HepG2 (cell line): ENCODE data around the gene PRDM7. TPM values are rescaled to one million over a fixed set of nuclear protein-coding genes. Genes with fewer than 3 reads are reported as not detected.
"Not testable (repeated sequence)": the region's sequence is repeated elsewhere in the genome, so short reads cannot be mapped to it uniquely, and the experiment has no call there.

ENCODE experiments used
- ATAC-seq: fragments of 200-7000 bp; cut with Tn5 transposase; 3 replicates; pipeline ENCODE4 v1.9.1; 2020; ENCODE audit warnings: mild to moderate bottlenecking, moderate library complexity
- BruUV-seq: library from RNA; stranded (reverse); fragments of 400-500 nt; replicated peaks from 2 replicates; lab custom pipeline; 2021; lab: Mats Ljungman, UMichigan
- CTCF ChIA-PET: fragments of 300-600 bp; formaldehyde crosslinking; extraction: SDS; loops from one replicate; lab custom pipeline; 2021; ENCODE audit warnings: low total read pairs, inconsistent platforms, low intra/inter-chr PET ratio; lab: Yijun Ruan, JAX
- POLR2A ChIA-PET: fragments of 350-600 bp; sonication (Branson Sonifier 250); formaldehyde crosslinking; loops from one replicate; lab custom pipeline; 2020; ENCODE audit warnings: antibody characterized with exemption, inconsistent platforms; lab: Yijun Ruan, JAX
- DNase-seq: peaks from one replicate; pipeline ENCODE4 v3.0.0-alpha.2; 2015; ENCODE audit warnings: low spot score
- FAIRE-seq: peaks from 3 replicates; lab custom pipeline; 2011; peaks lifted over from hg19 to GRCh38; lab: Jason Lieb, UNC
- H2AFZ ChIP-seq: one replicate; pipeline ENCODE4 v1.6.1; 2011; ENCODE audit warnings: low read length, inconsistent platforms
- H3K27ac ChIP-seq: fragments of 300-600 bp; 3 replicates; pipeline ENCODE4 v1.8.0; 2011; ENCODE audit warnings: mixed run types, mild to moderate bottlenecking, mixed read lengths, low read length, inconsistent platforms; ENCODE audit not compliant: insufficient read depth; ENCODE audit errors: extremely low read length
- H3K27me3 ChIP-seq, 2 experiments: fragments of 200-600 bp in 1 of 2; 2 replicates in 1 of 2; 3 replicates in 1 of 2; pipeline versions ENCODE4 v1.6.0 to v1.8.0; 2011; ENCODE audit warnings: low read length in 2 of 2, mild to moderate bottlenecking in 2 of 2, moderate library complexity in 2 of 2, inconsistent platforms in 1 of 2; ENCODE audit not compliant: insufficient read depth in 2 of 2, control insufficient read depth in 1 of 2
- H3K36me3 ChIP-seq, 2 experiments: fragments of 200-600 bp in 1 of 2; replicated peaks in 1 of 2; 2 replicates in 1 of 2; 3 replicates in 1 of 2; pipeline versions ENCODE4 v1.5.1 to v1.8.0; 2011; ENCODE audit warnings: low read length in 2 of 2, inconsistent platforms in 1 of 2; ENCODE audit not compliant: insufficient read depth in 2 of 2, control insufficient read depth in 1 of 2
- H3K4me1 ChIP-seq: 2 replicates; pipeline ENCODE4 v1.5.1; 2012; ENCODE audit warnings: low read length, inconsistent platforms; ENCODE audit not compliant: insufficient read depth
- H3K4me2 ChIP-seq: 2 replicates; pipeline ENCODE4 v1.6.0; 2011; ENCODE audit warnings: low read depth, low read length, inconsistent platforms
- H3K4me3 ChIP-seq, 3 experiments: fragments of 200-600 bp in 1 of 3; sonication (generic), shearing (Covaris generic) in 1 of 3; replicated peaks in 1 of 3; 2 replicates each; pipeline ENCODE4 v1.5.1; 2011 to 2016; ENCODE audit warnings: low read length in 3 of 3, inconsistent platforms in 2 of 3, low read depth in 2 of 3, mild to moderate bottlenecking in 2 of 3, control low read depth in 1 of 3, mixed read lengths in 1 of 3; ENCODE audit not compliant: insufficient read depth in 1 of 3
- H3K79me2 ChIP-seq: one replicate; pipeline ENCODE4 v1.6.1; 2011; ENCODE audit warnings: low read length, inconsistent platforms; ENCODE audit not compliant: insufficient read depth
- H3K9ac ChIP-seq: 2 replicates; pipeline ENCODE4 v1.6.0; 2011; ENCODE audit warnings: mild to moderate bottlenecking, low read depth, low read length, inconsistent platforms; ENCODE audit not compliant: insufficient read depth
- H3K9me3 ChIP-seq: 2 replicates; pipeline ENCODE4 v1.5.1; 2012; ENCODE audit warnings: mild to moderate bottlenecking, low read length
- H4K20me1 ChIP-seq: 2 replicates; pipeline ENCODE4 v1.6.0; 2011; ENCODE audit warnings: inconsistent platforms, mild to moderate bottlenecking, low read length, moderate library complexity; ENCODE audit not compliant: insufficient read depth
- WGBS: methylation state at CpG from one replicate; pipeline ENCODE4 v1.1.6; 2017; ENCODE audit warnings: low lambda C conversion rate; 5-methylcytosine and 5-hydroxymethylcytosine counted together
- in situ Hi-C: cut with HindIII; loops from 2 replicates; pipeline ENCODE4 v1.10.0; 2017; ENCODE audit warnings: low pct_unique_long_range_greater_than_20kb; ENCODE audit not compliant: extremely low pct_ligation_motif_present
- intact Hi-C: fragments of 100-400 bp; cut with micrococcal nuclease; formaldehyde crosslinking; loops from one replicate; pipeline ENCODE4 v1.10.0; 2022; ENCODE audit not compliant: unreplicated experiment
- polyA plus RNA-seq, 8 experiments: library from polyadenylated mRNA; depleted of rRNA in 3 of 8; stranded (reverse) in 7 of 8; unstranded in 1 of 8; fragments of >200 nt; fragmentation: Illumina TruSeq in 4 of 8; extraction: Trizol in 4 of 8; gene quantifications; 2 replicates each; pipeline versions ENCODE4 v1.2.1 to v1.2.3, GENCODE V29; 2011 to 2016; ENCODE audit warnings: low read depth in 4 of 8, missing spikeins in 1 of 8, mixed read lengths in 1 of 8; ENCODE audit not compliant: insufficient read depth in 1 of 8
- total RNA-seq, 5 experiments: library from RNA; depleted of rRNA; stranded (reverse); fragments of >200 nt; fragmentation: Illumina TruSeq; extraction: Trizol; gene quantifications; 2 replicates each; pipeline ENCODE4 v1.2.3, GENCODE V29; 2016; ENCODE audit warnings: low read depth in 1 of 5
- TF ChIP-seq, protein P1 (sequence below), 2 experiments: sonication (generic) in 1 of 2; formaldehyde crosslinking in 1 of 2; IDR thresholded peaks; 2 replicates each; pipeline versions ENCODE4 v1.5.1 to v1.6.1; 2011 to 2020; ENCODE audit warnings: borderline replicate concordance in 1 of 2, low read depth in 1 of 2, low read length in 1 of 2, mild to moderate bottlenecking in 1 of 2, missing genetic modification reagents in 1 of 2, moderate library complexity in 1 of 2

The PRDM7 gene
- total and polyA plus RNA-seq, 2 of the 13 experiments (the other 11 are each of a cell fraction or from before 2014, with no cell fraction given) = not detected

DNA sequence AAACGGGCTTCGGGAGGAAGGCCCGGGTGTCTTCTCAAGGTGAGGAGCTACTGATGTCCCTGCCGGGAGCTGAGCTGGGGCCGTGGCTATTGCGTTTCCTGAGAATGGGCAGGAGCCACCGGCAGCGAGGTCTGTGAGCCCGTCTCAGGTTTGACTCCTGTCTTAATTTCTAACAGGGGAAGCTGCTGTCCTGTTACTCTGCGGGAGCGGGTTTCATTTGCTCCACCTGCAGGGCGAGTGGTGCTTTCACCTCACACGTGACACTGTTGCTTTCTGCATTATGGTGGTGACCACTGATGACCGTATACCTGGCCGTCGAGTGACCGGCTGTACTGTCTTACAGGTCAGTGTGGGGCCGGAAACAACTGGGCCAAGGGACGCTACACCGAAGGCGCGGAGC lies 17.7 kb upstream of the PRDM7 start:
- H2AFZ ChIP-seq, ATAC-seq, BruUV-seq, H3K36me3 ChIP-seq, CTCF ChIA-PET, H3K4me1 ChIP-seq, H3K27ac ChIP-seq, H3K9ac ChIP-seq, H3K4me2 ChIP-seq, H3K9me3 ChIP-seq, H3K4me3 ChIP-seq, POLR2A ChIA-PET, DNase-seq, intact Hi-C loops, in situ Hi-C loops, H3K79me2 ChIP-seq, FAIRE-seq, H3K27me3 ChIP-seq, H4K20me1 ChIP-seq: not testable (repeated sequence)
- WGBS = 61% methylated on average over 22 of the region's 22 CpGs
- TF ChIP-seq, protein P1, sequence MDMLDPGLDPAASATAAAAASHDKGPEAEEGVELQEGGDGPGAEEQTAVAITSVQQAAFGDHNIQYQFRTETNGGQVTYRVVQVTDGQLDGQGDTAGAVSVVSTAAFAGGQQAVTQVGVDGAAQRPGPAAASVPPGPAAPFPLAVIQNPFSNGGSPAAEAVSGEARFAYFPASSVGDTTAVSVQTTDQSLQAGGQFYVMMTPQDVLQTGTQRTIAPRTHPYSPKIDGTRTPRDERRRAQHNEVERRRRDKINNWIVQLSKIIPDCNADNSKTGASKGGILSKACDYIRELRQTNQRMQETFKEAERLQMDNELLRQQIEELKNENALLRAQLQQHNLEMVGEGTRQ (IDR thresholded peaks at IDR 0.05; ENCODE audit: low read depth, low read length) = peak; percentile 9; the same call in 1 of the 2 replicates
- TF ChIP-seq, protein P1 (CRISPR knock-in tag; IDR thresholded peaks at IDR 0.05; ENCODE audit: borderline replicate concordance) = not testable (repeated sequence)

DNA sequence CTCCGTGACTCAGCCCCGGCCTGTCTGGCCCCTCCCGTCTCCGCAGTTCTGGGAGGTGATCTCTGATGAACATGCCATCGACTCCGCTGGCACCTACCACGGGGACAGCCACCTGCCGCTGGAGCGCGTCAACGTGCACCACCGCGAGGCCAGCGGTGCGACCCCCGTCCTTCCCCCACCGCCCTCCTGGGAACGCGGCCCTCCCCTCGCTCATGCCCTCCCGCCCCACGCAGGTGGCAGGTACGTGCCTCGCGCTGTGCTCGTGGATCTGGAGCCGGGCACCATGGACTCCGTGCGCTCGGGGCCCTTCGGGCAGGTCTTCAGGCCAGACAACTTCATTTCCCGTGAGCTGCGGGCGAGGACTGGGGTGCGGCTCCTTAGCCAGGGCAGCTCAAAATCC lies 17.2 kb upstream of the PRDM7 start:
- WGBS = 87% methylated on average over 31 of the region's 35 CpGs
- H3K27me3 ChIP-seq, FAIRE-seq, H3K9ac ChIP-seq, in situ Hi-C loops, H3K36me3 ChIP-seq, H3K4me2 ChIP-seq, H3K9me3 ChIP-seq, ATAC-seq, POLR2A ChIA-PET, H3K79me2 ChIP-seq, BruUV-seq, CTCF ChIA-PET, intact Hi-C loops, H4K20me1 ChIP-seq, DNase-seq, H3K4me1 ChIP-seq, H3K27ac ChIP-seq, H2AFZ ChIP-seq, H3K4me3 ChIP-seq: not testable (repeated sequence)

DNA sequence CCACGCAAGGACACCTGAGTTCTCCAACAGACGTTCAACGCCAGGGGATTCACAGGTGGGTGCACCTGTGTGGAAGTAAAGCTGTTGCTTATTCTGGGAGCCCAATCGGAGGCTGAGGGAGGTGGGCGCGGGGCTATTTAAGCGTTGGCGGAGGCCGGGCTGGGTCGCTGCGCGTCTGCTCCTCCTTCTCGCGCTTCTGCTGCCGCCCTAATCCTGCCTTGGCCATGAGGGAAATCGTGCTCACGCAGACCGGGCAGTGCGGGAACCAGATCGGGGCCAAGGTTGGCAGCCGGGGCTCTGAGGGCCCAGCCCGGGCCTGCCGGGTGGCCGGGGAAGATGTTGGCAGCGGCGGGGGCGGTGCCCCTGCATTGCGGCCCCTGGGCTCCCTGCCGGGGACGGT lies 16.7 kb upstream of the PRDM7 start:
- BruUV-seq, H3K9ac ChIP-seq, H3K4me3 ChIP-seq, H3K4me2 ChIP-seq, H3K79me2 ChIP-seq, H2AFZ ChIP-seq, H3K27me3 ChIP-seq, H4K20me1 ChIP-seq, CTCF ChIA-PET, FAIRE-seq, intact Hi-C loops, DNase-seq, POLR2A ChIA-PET, H3K27ac ChIP-seq, ATAC-seq, H3K4me1 ChIP-seq, H3K9me3 ChIP-seq, in situ Hi-C loops, H3K36me3 ChIP-seq: not testable (repeated sequence)
- WGBS = 86% methylated on average over 24 of the region's 30 CpGs

DNA sequence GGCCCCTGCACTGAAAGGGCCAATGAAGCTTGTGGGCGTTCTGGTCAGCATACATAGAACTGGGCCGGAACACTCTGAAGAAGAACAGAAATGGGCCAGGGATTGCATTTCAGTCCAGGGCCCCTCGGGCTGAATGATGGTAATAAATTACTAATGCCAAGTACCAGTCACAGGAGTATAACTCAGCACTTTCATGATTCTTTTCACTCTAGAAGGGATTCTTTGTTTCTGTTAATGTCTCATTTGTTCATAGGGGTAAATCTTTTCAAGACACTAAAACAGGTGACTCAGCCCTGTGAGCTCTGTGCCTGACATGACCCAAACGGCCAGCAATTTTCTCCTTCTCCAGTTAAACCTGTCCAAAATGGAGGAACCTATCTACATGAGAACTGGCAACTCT lies 15.7 kb upstream of the PRDM7 start:
- H2AFZ ChIP-seq, DNase-seq, H3K36me3 ChIP-seq, FAIRE-seq, H3K27me3 ChIP-seq, CTCF ChIA-PET, H3K9ac ChIP-seq, in situ Hi-C loops, ATAC-seq, H3K27ac ChIP-seq, H3K4me2 ChIP-seq, H3K79me2 ChIP-seq, H3K4me3 ChIP-seq, BruUV-seq, intact Hi-C loops, H3K4me1 ChIP-seq, H4K20me1 ChIP-seq, POLR2A ChIA-PET, H3K9me3 ChIP-seq: not testable (repeated sequence)
- WGBS = 27% methylated on average over 4 of the region's 4 CpGs
